Liver (tissue), 9 donors: ENCODE measurements around the gene CBR3. TPM values are rescaled to one million over a fixed set of nuclear protein-coding genes. Genes with fewer than 3 reads are reported as not detected.

Experiments used
- DNase-seq: peaks from one replicate; pipeline ENCODE4 v3.0.0-alpha.2; 2017; ENCODE audit warnings: low spot score
- H3K27ac ChIP-seq, 2 donors: one replicate each; pipeline ENCODE4 v1.7.0; 2013; ENCODE audit warnings: inconsistent platforms in 2 of 2, low read length in 2 of 2, control low read depth in 1 of 2, low read depth in 1 of 2, mild to moderate bottlenecking in 1 of 2
- H3K27me3 ChIP-seq, 4 donors: one replicate each; pipeline versions ENCODE4 v1.6.1 to v1.7.0; 2013; ENCODE audit warnings: low read length in 3 of 4, inconsistent platforms in 1 of 4, mild to moderate bottlenecking in 1 of 4, moderate library complexity in 1 of 4; ENCODE audit not compliant: control insufficient read depth in 4 of 4, insufficient read depth in 4 of 4
- H3K36me3 ChIP-seq, 4 donors: one replicate each; pipeline versions ENCODE4 v1.6.1 to v1.7.0; 2013; ENCODE audit warnings: low read length in 3 of 4, mild to moderate bottlenecking in 3 of 4, low read depth in 1 of 4, moderate library complexity in 1 of 4; ENCODE audit not compliant: control insufficient read depth in 4 of 4, insufficient read depth in 3 of 4
- H3K4me1 ChIP-seq, 4 donors: one replicate each; pipeline versions ENCODE4 v1.6.1 to v1.7.0; 2013; ENCODE audit warnings: low read length in 3 of 4, mild to moderate bottlenecking in 3 of 4, moderate library complexity in 1 of 4; ENCODE audit not compliant: control insufficient read depth in 4 of 4, insufficient read depth in 4 of 4
- H3K4me3 ChIP-seq, 3 donors: one replicate each; pipeline versions ENCODE4 v1.6.1 to v1.7.0; 2013; ENCODE audit warnings: low read length in 3 of 3, control low read depth in 1 of 3, low read depth in 1 of 3, mild to moderate bottlenecking in 1 of 3
- H3K9ac ChIP-seq, 2 donors: one replicate each; pipeline ENCODE4 v1.7.0; 2013; ENCODE audit warnings: low read length in 2 of 2, mild to moderate bottlenecking in 2 of 2, moderate library complexity in 2 of 2, control low read depth in 1 of 2, low read depth in 1 of 2
- H3K9me3 ChIP-seq, 4 donors: one replicate each; pipeline versions ENCODE4 v1.6.1 to v1.7.0; 2013; ENCODE audit warnings: low read length in 3 of 4; ENCODE audit not compliant: control insufficient read depth in 4 of 4
- EGR1 ChIP-seq, 2 donors: IDR thresholded peaks; 2 replicates each; pipeline ENCODE4 v1.6.1; 2016 to 2018; ENCODE audit warnings: antibody characterized with exemption in 2 of 2, low read depth in 2 of 2
- FOXA2 ChIP-seq: IDR thresholded peaks from 2 replicates; pipeline ENCODE4 v1.6.1; 2016; ENCODE audit warnings: antibody characterized with exemption
- GABPA ChIP-seq, 2 donors: IDR thresholded peaks in 1 of 2; conservative IDR thresholded peaks in 1 of 2; 2 replicates each; pipeline ENCODE4 v1.6.1; 2016; ENCODE audit warnings: antibody characterized with exemption in 2 of 2, mild to moderate bottlenecking in 1 of 2, moderate library complexity in 1 of 2
- HNF4A ChIP-seq, 2 donors: conservative IDR thresholded peaks; 2 replicates each; pipeline ENCODE4 v1.6.1; 2016; ENCODE audit warnings: antibody characterized with exemption in 2 of 2, mild to moderate bottlenecking in 2 of 2
- JUND ChIP-seq, 2 donors: IDR thresholded peaks; 2 replicates each; pipeline ENCODE4 v1.6.1; 2016; ENCODE audit warnings: antibody characterized with exemption in 2 of 2
- NR2F2 ChIP-seq: IDR thresholded peaks from 2 replicates; pipeline ENCODE4 v1.6.1; 2016; ENCODE audit warnings: antibody characterized with exemption
- RAD21 ChIP-seq, 2 donors: IDR thresholded peaks; 2 replicates each; pipeline ENCODE4 v1.6.1; 2016; ENCODE audit warnings: antibody characterized with exemption in 2 of 2, mild to moderate bottlenecking in 2 of 2
- RXRA ChIP-seq, 2 donors: IDR thresholded peaks; 2 replicates each; pipeline ENCODE4 v1.6.1; 2017 to 2018; ENCODE audit warnings: antibody characterized with exemption in 2 of 2, mild to moderate bottlenecking in 1 of 2
- SP1 ChIP-seq: IDR thresholded peaks from 2 replicates; pipeline ENCODE4 v1.6.1; 2018; ENCODE audit warnings: antibody characterized with exemption, mild to moderate bottlenecking
- TAF1 ChIP-seq: conservative IDR thresholded peaks from 2 replicates; pipeline ENCODE4 v1.6.1; 2016; ENCODE audit warnings: antibody characterized with exemption, mild to moderate bottlenecking
- YY1 ChIP-seq: IDR thresholded peaks from 2 replicates; pipeline ENCODE4 v1.6.1; 2016; ENCODE audit warnings: antibody characterized with exemption, mild to moderate bottlenecking
- WGBS: extraction: QIAGEN DNeasy Blood & Tissue Kit; methylation state at CpG from one replicate; pipeline ENCODE4 v1.1.7; 2013; 5-methylcytosine and 5-hydroxymethylcytosine counted together
- polyA plus RNA-seq, 2 donors: library from polyadenylated mRNA; stranded (reverse) in 1 of 2; unstranded in 1 of 2; fragments of 200-250 nt in 1 of 2; fragments of >200 nt in 1 of 2; fragmentation: Nextera tagmentation in 1 of 2; extraction: Ambion mirVana in 1 of 2; gene quantifications; one replicate each; pipeline versions ENCODE4 v1.2.1 to v1.2.3, GENCODE V29; 2013 to 2015
- total RNA-seq, 2 donors: library from RNA; depleted of rRNA; stranded (reverse); fragments of >200 nt; gene quantifications; one replicate each; pipeline ENCODE4 v1.2.3, GENCODE V29; 2014
- TF ChIP-seq, protein P1 (sequence below): IDR thresholded peaks from 2 replicates; pipeline ENCODE4 v1.6.1; 2016; ENCODE audit warnings: antibody characterized with exemption
- TF ChIP-seq, protein P2 (sequence below): fragments of 150-350 bp; IDR thresholded peaks from 2 replicates; pipeline ENCODE4 v1.5.1; 2017; ENCODE audit warnings: improper control_type of control experiment, low read depth, low read length; ENCODE audit not compliant: missing input control
- donor health status: healthy.
- donor health status: healthy.
- donor health status: healthy.
- donor health status: healthy.
- donor health status: healthy.

The CBR3 gene
- total and polyA plus RNA-seq, 4 donors: 0.31 to 0.70 (median 0.47) TPM

DNA sequence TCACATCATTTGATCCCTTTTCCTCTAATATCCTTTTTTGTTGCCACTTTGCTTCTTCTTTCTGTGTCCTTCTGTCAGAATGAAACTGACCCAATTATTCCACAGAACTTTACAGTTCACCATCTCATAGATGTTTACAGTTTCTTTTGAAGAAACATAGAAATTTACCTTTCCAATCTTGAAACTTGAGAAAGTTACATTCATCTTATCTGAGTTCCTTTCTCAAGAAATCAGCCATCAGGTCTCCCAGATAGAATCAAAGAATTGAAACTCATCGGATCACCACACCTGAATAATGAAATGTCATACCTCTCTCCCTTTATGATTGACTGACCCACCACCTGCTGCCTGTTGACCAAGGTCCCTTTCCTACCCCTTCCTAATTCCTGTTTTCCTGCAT, 41.4 kb upstream of the CBR3 start:
- H3K27me3 ChIP-seq: no peaks in the 10 kb centered on the region
- H3K36me3 ChIP-seq: no peaks in the 10 kb centered on the region
- H3K9ac ChIP-seq: no peak overlapping the region
- DNase-seq: no peak
- WGBS: 94% methylated on average over 1 of the region's 1 CpG
- H3K9me3 ChIP-seq: peaks cover 0 to 3% (median 0%) of the 10 kb centered on the region in 4 donors
- H3K4me1 ChIP-seq: no peaks in the 10 kb centered on the region
- TF ChIP-seq NR2F2 (no peak), JUND (IDR thresholded peaks at IDR 0.05) (no peak), SP1 (no peak), EGR1 (IDR thresholded peaks at IDR 0.05; ENCODE audit: low read depth in 2 of 2) (no peak), HNF4A (conservative IDR thresholded peaks at IDR 0.05) (no peak), RXRA (IDR thresholded peaks at IDR 0.05) (no peak), FOXA2 (no peak)
- TF ChIP-seq, protein P1, sequence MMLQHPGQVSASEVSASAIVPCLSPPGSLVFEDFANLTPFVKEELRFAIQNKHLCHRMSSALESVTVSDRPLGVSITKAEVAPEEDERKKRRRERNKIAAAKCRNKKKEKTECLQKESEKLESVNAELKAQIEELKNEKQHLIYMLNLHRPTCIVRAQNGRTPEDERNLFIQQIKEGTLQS: no peak
- TF ChIP-seq, protein P2, sequence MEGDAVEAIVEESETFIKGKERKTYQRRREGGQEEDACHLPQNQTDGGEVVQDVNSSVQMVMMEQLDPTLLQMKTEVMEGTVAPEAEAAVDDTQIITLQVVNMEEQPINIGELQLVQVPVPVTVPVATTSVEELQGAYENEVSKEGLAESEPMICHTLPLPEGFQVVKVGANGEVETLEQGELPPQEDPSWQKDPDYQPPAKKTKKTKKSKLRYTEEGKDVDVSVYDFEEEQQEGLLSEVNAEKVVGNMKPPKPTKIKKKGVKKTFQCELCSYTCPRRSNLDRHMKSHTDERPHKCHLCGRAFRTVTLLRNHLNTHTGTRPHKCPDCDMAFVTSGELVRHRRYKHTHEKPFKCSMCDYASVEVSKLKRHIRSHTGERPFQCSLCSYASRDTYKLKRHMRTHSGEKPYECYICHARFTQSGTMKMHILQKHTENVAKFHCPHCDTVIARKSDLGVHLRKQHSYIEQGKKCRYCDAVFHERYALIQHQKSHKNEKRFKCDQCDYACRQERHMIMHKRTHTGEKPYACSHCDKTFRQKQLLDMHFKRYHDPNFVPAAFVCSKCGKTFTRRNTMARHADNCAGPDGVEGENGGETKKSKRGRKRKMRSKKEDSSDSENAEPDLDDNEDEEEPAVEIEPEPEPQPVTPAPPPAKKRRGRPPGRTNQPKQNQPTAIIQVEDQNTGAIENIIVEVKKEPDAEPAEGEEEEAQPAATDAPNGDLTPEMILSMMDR: no peak
- H3K27ac ChIP-seq: no peak overlapping the region
- H3K4me3 ChIP-seq: no peak overlapping the region

DNA sequence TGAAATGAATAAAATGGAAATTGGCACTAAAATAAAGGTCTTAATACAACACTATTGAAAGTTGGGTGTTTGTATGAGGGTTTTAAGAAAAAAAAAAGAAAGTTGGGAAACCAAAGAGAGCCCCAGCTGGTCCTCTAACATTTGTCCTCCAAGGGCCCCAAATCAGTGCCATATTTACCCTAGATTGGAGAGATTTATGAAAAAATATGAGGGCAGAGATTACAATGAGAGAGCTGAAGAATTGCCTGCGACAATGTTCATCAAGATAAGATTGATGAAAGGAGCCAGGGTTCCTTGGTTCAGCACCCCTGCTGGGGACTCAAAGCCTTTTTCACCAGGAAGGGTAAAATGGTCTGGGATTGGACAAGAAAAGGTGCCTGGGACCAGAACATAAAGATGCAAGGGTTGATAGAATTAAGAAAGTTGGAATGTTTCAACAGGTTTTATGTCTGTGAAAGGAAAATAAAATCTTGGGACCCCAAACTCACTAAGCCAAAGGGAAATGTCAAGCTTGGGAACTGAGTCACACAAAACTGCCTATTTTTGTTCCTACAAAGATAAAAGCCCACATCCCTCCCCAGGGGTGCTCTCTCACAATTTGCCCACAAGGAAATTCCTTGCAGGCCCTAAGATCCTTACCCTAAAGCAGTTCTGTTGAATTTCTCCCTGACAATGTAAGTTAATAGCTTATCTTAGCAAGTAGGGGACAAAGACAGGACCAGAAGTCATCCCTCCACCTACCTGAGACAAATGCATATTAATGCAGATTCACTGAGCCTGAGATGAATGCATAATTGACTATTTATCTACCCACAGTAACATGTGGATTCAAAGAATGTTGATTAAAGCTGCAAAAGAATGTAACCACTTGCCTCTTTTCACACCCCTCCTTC, 38.2 kb upstream of the CBR3 start:
- H3K9ac ChIP-seq: no peak overlapping the region
- H3K27me3 ChIP-seq: no peaks in the 10 kb centered on the region
- H3K27ac ChIP-seq: no peak overlapping the region
- peaks cover 0 to 3% (median 0%) of the 10 kb centered on the region in 4 donors for H3K9me3 ChIP-seq
- WGBS: 84% methylated on average over 1 of the region's 1 CpG
- DNase-seq: no peak
- TF ChIP-seq, protein P2: no peak
- no peaks in the 10 kb centered on the region for H3K4me1 ChIP-seq
- H3K4me3 ChIP-seq: no peak overlapping the region
- H3K36me3 ChIP-seq: no peaks in the 10 kb centered on the region

DNA sequence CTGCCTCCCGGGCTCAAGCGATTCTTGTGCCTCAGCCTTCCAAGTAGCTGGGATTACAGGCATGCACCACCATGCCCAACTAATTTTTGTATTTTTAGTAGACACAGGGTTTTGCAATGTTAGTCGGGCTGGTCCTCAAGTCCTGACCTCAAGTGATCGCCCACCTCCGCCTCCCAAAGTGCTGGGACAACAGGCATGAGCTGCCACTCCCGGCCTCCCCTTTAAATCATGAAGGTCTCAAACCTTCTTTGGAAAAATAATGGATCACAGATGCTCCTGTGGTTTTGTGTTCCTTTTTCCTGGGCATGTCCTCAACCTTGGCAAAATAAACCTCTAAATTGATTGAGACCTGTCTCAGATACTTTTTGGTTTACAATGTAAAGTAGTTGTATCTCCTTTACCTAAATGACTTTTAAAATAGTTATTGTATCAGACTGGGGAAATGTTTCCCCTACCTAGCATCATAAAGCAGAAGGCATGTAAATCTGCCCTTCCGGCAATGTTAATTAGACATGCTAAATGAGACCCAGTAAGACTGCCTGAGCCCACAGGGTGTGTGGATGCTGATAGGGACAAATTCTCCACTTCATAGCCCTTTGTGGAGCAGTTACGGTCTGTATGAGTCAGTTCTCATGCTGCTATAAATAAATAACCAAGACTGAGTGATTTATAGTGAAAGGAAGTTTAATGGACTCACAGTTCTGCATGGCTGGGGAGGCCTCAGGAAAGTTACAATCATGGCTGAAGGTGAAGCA, 37.3 kb upstream of the CBR3 start:
- no peaks in the 10 kb centered on the region for H3K27me3 ChIP-seq
- no peaks in the 10 kb centered on the region for H3K4me1 ChIP-seq
- 81% methylated on average over 8 of the region's 8 CpGs for WGBS
- no peaks in the 10 kb centered on the region for H3K36me3 ChIP-seq
- TF ChIP-seq NR2F2: no peak
- no peak for TF ChIP-seq RXRA (IDR thresholded peaks at IDR 0.05)
- TF ChIP-seq, protein P1: no peak
- TF ChIP-seq HNF4A (conservative IDR thresholded peaks at IDR 0.05): no peak
- no peak for TF ChIP-seq YY1
- TF ChIP-seq SP1: no peak
- TF ChIP-seq TAF1: no peak
- no peak for TF ChIP-seq FOXA2
- no peak for TF ChIP-seq RAD21 (IDR thresholded peaks at IDR 0.05)
- no peak for TF ChIP-seq GABPA (IDR thresholded peaks at IDR 0.05 in 1 of 2, conservative IDR thresholded peaks at IDR 0.05 in 1 of 2)
- TF ChIP-seq, protein P2: no peak
- H3K9me3 ChIP-seq: peaks cover 0 to 3% (median 0%) of the 10 kb centered on the region in 4 donors
- no peak overlapping the region for H3K27ac ChIP-seq
- no peak overlapping the region for H3K4me3 ChIP-seq
- no peak for DNase-seq
- no peak overlapping the region for H3K9ac ChIP-seq
